ENCODE results near the gene CPSF3.

The CPSF3 gene

DNA sequence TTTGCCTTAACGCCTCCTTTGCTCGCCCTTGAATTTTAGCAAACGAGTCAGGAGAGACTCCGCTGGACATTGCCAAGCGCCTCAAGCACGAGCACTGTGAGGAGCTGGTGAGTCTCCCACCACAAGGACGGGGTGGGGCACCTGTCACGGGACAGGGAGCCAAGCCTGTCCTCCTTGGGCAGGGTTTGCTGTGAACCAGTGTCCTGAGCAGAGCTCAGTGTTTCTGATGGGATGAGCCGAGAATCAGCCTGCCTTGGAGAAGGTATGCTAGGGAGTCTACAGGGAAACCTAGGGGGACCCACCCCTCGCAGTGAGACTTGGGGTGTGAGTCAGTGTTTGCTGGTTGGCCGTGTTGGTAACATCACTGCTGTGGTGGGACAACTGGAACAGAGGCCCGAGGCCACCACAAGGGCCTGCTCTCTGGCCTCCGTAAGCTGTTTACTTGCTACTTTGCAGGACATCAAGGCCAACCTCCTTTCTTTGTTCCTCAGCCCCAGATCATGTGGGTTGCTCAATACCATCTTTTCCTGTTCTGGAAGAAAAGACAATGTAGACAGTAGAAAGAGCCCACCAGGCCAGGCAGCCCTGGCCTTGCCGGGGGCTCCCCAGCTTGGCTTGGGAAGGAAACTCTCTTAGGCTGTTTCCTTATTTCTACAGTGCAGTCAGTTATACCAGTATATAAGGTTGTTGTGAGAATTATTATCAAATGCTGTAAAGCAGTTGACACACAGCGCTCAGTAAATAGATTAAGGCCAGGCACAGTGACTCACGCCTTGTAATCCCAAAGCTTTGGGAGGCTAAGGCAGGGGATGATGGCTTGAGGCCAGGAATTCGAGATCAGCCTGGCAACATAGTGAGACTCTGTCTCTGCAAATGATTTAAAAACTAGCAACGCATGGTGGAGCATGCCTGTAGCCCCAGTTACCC lies 42.5 kb upstream of the CPSF3 start:
- Histone ChIP-seq H2BK120ac (ENCODE audit: low read depth, low read length) (no peak overlapping the region), H3K9me3 (replicated peaks in 1 of 2; ENCODE audit: control insufficient read depth in 2 of 2, insufficient read depth in 1 of 2, low read depth in 1 of 2, low read length in 2 of 2) (no peaks in the 10 kb centered on the region), H3K27me3 (ENCODE audit: control insufficient read depth in 3 of 3, insufficient read depth in 3 of 3, low read depth in 1 of 3, low read length in 3 of 3) (no peaks in the 10 kb centered on the region), H2BK15ac (ENCODE audit: low read length) (no peak overlapping the region), H3K23ac (ENCODE audit: low read depth, low read length, poor library complexity) (no peak overlapping the region), H2AK5ac (ENCODE audit: low read depth, low read length) (no peak overlapping the region), H3K4me1 (ENCODE audit: control insufficient read depth in 2 of 2, insufficient read depth in 1 of 2, low read depth in 1 of 2, low read length in 2 of 2) (no peaks in the 10 kb centered on the region), H3K4me2 (ENCODE audit: insufficient read depth, low read length, poor library complexity, severe bottlenecking) (no peak overlapping the region), H4K8ac (ENCODE audit: low read depth, low read length) (no peak overlapping the region), H3K36me3 (replicated peaks in 1 of 2; ENCODE audit: control insufficient read depth in 2 of 2, insufficient read depth in 2 of 2, low read length in 2 of 2) (peaks cover 32 to 96% of the 10 kb centered on the region in 2 donors), H3K4me3 (ENCODE audit: low read length in 2 of 2) (no peak overlapping the region), H3K27ac (replicated peaks; ENCODE audit: low read length) (no peak overlapping the region), H2BK12ac (ENCODE audit: low read length) (no peak overlapping the region), H3K4ac (ENCODE audit: low read length) (no peak overlapping the region), H3K79me1 (ENCODE audit: low read depth, low read length) (no peaks in the 10 kb centered on the region), H3K9ac (ENCODE audit: low read depth, low read length, poor library complexity) (no peak overlapping the region), H3K18ac (ENCODE audit: low read length) (no peak overlapping the region), H2BK5ac (ENCODE audit: low read length) (no peak overlapping the region), H2AFZ (ENCODE audit: low read length) (no peak overlapping the region), H3K14ac (ENCODE audit: low read length) (no peak overlapping the region), H4K91ac (ENCODE audit: low read depth, low read length, poor library complexity) (no peak overlapping the region)
- DNase-seq (ENCODE audit: low spot score), result no peak
- WGBS, 2 donors (ENCODE audit: extremely low coverage in 2 of 2, insufficient read length in 2 of 2, insufficient replicate concordance in 1 of 2), result no CpG with 5 or more reads among the region's 18 CpGs

DNA sequence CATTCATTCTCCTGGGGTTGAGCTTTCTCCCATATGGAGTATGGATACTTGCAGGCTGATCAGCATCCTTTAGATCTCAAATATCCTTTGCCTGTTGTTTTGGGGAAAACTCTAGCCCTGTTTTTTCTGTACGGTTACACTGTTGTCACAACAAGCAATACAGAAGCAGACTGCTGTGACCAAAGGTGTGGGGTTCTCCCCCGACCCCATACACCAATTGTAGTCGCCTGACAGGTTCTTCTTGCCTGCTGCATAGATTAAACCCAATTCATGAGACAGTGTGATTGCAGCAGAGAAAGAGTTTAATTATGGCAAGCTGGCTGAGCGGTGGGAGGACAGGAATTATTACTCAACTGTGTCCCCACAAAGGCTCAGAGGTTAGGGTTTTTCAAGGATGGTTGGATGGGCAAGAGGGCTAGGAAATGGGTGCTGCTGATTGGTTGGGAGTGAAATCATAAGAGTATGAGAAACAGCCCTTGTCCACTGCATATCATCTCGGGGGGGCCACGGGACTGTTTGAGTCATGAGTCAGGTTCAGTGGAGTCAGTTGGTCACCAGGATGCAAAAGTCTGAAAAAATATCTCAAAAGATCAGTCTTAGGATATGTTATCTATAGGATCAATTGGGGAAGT lies 40.7 kb upstream of the CPSF3 start:
- Histone ChIP-seq H3K9me3 (replicated peaks in 1 of 2; ENCODE audit: control insufficient read depth in 2 of 2, insufficient read depth in 1 of 2, low read depth in 1 of 2, low read length in 2 of 2) (no peaks in the 10 kb centered on the region), H3K4me2 (ENCODE audit: insufficient read depth, low read length, poor library complexity, severe bottlenecking) (no peak overlapping the region), H2BK15ac (ENCODE audit: low read length) (no peak overlapping the region), H3K18ac (ENCODE audit: low read length) (no peak overlapping the region), H4K8ac (ENCODE audit: low read depth, low read length) (no peak overlapping the region), H3K4ac (ENCODE audit: low read length) (no peak overlapping the region), H3K9ac (ENCODE audit: low read depth, low read length, poor library complexity) (no peak overlapping the region), H3K14ac (ENCODE audit: low read length) (no peak overlapping the region), H3K36me3 (replicated peaks in 1 of 2; ENCODE audit: control insufficient read depth in 2 of 2, insufficient read depth in 2 of 2, low read length in 2 of 2) (peaks cover 32 to 94% of the 10 kb centered on the region in 2 donors), H2AFZ (ENCODE audit: low read length) (no peak overlapping the region), H3K79me1 (ENCODE audit: low read depth, low read length) (no peaks in the 10 kb centered on the region), H2BK5ac (ENCODE audit: low read length) (no peak overlapping the region), H3K4me1 (ENCODE audit: control insufficient read depth in 2 of 2, insufficient read depth in 1 of 2, low read depth in 1 of 2, low read length in 2 of 2) (no peaks in the 10 kb centered on the region), H3K4me3 (ENCODE audit: low read length in 2 of 2) (no peak overlapping the region), H2BK120ac (ENCODE audit: low read depth, low read length) (no peak overlapping the region), H3K23ac (ENCODE audit: low read depth, low read length, poor library complexity) (no peak overlapping the region), H2AK5ac (ENCODE audit: low read depth, low read length) (no peak overlapping the region), H3K27ac (replicated peaks; ENCODE audit: low read length) (no peak overlapping the region), H4K91ac (ENCODE audit: low read depth, low read length, poor library complexity) (no peak overlapping the region), H2BK12ac (ENCODE audit: low read length) (no peak overlapping the region), H3K27me3 (ENCODE audit: control insufficient read depth in 3 of 3, insufficient read depth in 3 of 3, low read depth in 1 of 3, low read length in 3 of 3) (no peaks in the 10 kb centered on the region)
- no CpG with 5 or more reads among the region's 6 CpGs for WGBS, 2 donors (ENCODE audit: extremely low coverage in 2 of 2, insufficient read length in 2 of 2, insufficient replicate concordance in 1 of 2)
- no peak for DNase-seq (ENCODE audit: low spot score)

DNA sequence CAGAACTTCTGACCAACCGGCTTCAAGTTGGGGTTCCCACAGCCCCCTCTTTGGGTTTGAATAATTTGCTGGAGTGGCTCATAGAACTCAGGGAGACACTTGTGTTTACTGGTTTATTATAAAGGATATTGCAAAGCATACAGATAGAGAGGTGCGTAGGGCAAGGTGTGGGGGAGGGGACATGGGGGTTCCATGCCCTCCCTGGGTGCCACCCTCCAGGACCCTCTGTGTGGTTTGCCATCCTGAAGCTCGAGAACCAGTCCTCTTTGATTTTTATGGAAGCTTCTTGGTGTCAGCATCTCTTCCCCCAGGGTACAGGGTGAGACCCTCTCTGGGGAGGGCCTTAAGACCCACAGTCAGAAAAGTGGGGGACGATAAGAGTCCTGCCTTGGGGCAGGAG lies 38.9 kb upstream of the CPSF3 start:
- no peaks in the 10 kb centered on the region for H3K9me3 ChIP-seq (replicated peaks in 1 of 2; ENCODE audit: control insufficient read depth in 2 of 2, insufficient read depth in 1 of 2, low read depth in 1 of 2, low read length in 2 of 2)
- no peak overlapping the region for H3K14ac ChIP-seq (ENCODE audit: low read length)
- no peak overlapping the region for H3K27ac ChIP-seq (replicated peaks; ENCODE audit: low read length)
- no peak overlapping the region for H4K8ac ChIP-seq (ENCODE audit: low read depth, low read length)
- H2BK12ac ChIP-seq (ENCODE audit: low read length), result no peak overlapping the region
- WGBS, 2 donors (ENCODE audit: extremely low coverage in 2 of 2, insufficient read length in 2 of 2, insufficient replicate concordance in 1 of 2), result no CpG with 5 or more reads among the region's 4 CpGs
- no peak overlapping the region for H2BK5ac ChIP-seq (ENCODE audit: low read length)
- no peak overlapping the region for H3K4me3 ChIP-seq (ENCODE audit: low read length in 2 of 2)
- no peaks in the 10 kb centered on the region for H3K4me1 ChIP-seq (ENCODE audit: control insufficient read depth in 2 of 2, insufficient read depth in 1 of 2, low read depth in 1 of 2, low read length in 2 of 2)
- no peak overlapping the region for H3K9ac ChIP-seq (ENCODE audit: low read depth, low read length, poor library complexity)
- H3K27me3 ChIP-seq (ENCODE audit: control insufficient read depth in 3 of 3, insufficient read depth in 3 of 3, low read depth in 1 of 3, low read length in 3 of 3), result no peaks in the 10 kb centered on the region
- DNase-seq (ENCODE audit: low spot score), result no peak
- H2BK120ac ChIP-seq (ENCODE audit: low read depth, low read length), result no peak overlapping the region
- H3K23ac ChIP-seq (ENCODE audit: low read depth, low read length, poor library complexity), result no peak overlapping the region
- H2BK15ac ChIP-seq (ENCODE audit: low read length), result no peak overlapping the region
- no peak overlapping the region for H3K4me2 ChIP-seq (ENCODE audit: insufficient read depth, low read length, poor library complexity, severe bottlenecking)
- no peaks in the 10 kb centered on the region for H3K79me1 ChIP-seq (ENCODE audit: low read depth, low read length)
- no peak overlapping the region for H2AFZ ChIP-seq (ENCODE audit: low read length)
- H3K36me3 ChIP-seq (replicated peaks in 1 of 2; ENCODE audit: control insufficient read depth in 2 of 2, insufficient read depth in 2 of 2, low read length in 2 of 2), result peaks cover 29 to 94% of the 10 kb centered on the region in 2 donors
- H2AK5ac ChIP-seq (ENCODE audit: low read depth, low read length), result no peak overlapping the region
- H4K91ac ChIP-seq (ENCODE audit: low read depth, low read length, poor library complexity), result no peak overlapping the region
- H3K18ac ChIP-seq (ENCODE audit: low read length), result no peak overlapping the region
- no peak overlapping the region for H3K4ac ChIP-seq (ENCODE audit: low read length)

DNA sequence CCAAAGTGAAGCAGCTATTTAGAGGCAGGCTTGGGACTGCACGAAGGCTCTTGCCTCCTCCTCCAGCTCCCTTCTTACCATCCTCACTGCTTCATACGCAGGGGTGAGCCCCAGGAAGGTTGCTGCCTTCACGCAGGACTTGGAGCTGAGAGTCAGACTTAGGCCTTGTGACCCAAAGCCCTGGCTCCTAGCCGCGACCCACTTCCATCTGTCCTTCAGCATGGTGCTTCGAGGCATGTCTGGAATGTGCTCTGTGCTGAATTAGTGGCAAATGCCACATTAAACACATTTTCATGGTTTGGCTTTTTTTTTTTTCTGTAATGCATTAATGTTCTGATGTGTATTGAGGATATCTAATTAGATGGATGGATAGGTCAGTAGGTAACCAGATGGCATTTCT lies 37.6 kb upstream of the CPSF3 start:
- Histone ChIP-seq H2BK12ac (ENCODE audit: low read length) (no peak overlapping the region), H3K4me2 (ENCODE audit: insufficient read depth, low read length, poor library complexity, severe bottlenecking) (no peak overlapping the region), H3K36me3 (replicated peaks in 1 of 2; ENCODE audit: control insufficient read depth in 2 of 2, insufficient read depth in 2 of 2, low read length in 2 of 2) (peaks cover 32 to 96% of the 10 kb centered on the region in 2 donors), H3K23ac (ENCODE audit: low read depth, low read length, poor library complexity) (no peak overlapping the region), H3K4me1 (ENCODE audit: control insufficient read depth in 2 of 2, insufficient read depth in 1 of 2, low read depth in 1 of 2, low read length in 2 of 2) (no peaks in the 10 kb centered on the region), H3K9me3 (replicated peaks in 1 of 2; ENCODE audit: control insufficient read depth in 2 of 2, insufficient read depth in 1 of 2, low read depth in 1 of 2, low read length in 2 of 2) (no peaks in the 10 kb centered on the region), H3K9ac (ENCODE audit: low read depth, low read length, poor library complexity) (no peak overlapping the region), H3K4me3 (ENCODE audit: low read length in 2 of 2) (no peak overlapping the region), H3K27me3 (ENCODE audit: control insufficient read depth in 3 of 3, insufficient read depth in 3 of 3, low read depth in 1 of 3, low read length in 3 of 3) (no peaks in the 10 kb centered on the region), H3K14ac (ENCODE audit: low read length) (no peak overlapping the region), H3K27ac (replicated peaks; ENCODE audit: low read length) (no peak overlapping the region), H2BK5ac (ENCODE audit: low read length) (no peak overlapping the region), H3K18ac (ENCODE audit: low read length) (no peak overlapping the region), H3K4ac (ENCODE audit: low read length) (no peak overlapping the region), H2AFZ (ENCODE audit: low read length) (no peak overlapping the region), H3K79me1 (ENCODE audit: low read depth, low read length) (no peaks in the 10 kb centered on the region), H4K8ac (ENCODE audit: low read depth, low read length) (no peak overlapping the region), H2BK15ac (ENCODE audit: low read length) (no peak overlapping the region), H2AK5ac (ENCODE audit: low read depth, low read length) (no peak overlapping the region), H4K91ac (ENCODE audit: low read depth, low read length, poor library complexity) (no peak overlapping the region), H2BK120ac (ENCODE audit: low read depth, low read length) (no peak overlapping the region)
- no peak for DNase-seq (ENCODE audit: low spot score)
- WGBS, 2 donors (ENCODE audit: extremely low coverage in 2 of 2, insufficient read length in 2 of 2, insufficient replicate concordance in 1 of 2), result no CpG with 5 or more reads among the region's 6 CpGs
